Measurements from ENCODE around the gene PAK1.
A peak's percentile ranks its signal among the peaks of the same experiment; 100 is the strongest.

PAK1 gene

GRCh38 chr11:77347948-77348347 is 125.9 kb downstream of the PAK1 start:
- no peak for DNase-seq
- no peaks in the 10 kb centered on the region for H3K9me3 Mint-ChIP-seq
- no peak for ATAC-seq
- H3K27ac Mint-ChIP-seq: no peak overlapping the region
- H3K4me3 Mint-ChIP-seq: no peak overlapping the region
- no peaks in the 10 kb centered on the region for H3K27me3 Mint-ChIP-seq
- H3K4me1 Mint-ChIP-seq: peaks cover 7% of the 10 kb centered on the region

GRCh38 chr11:77346906-77347603 is 126.8 kb downstream of the PAK1 start:
- Mint-ChIP-seq H3K27ac (no peak overlapping the region), H3K4me3 (no peak overlapping the region), H3K9me3 (no peaks in the 10 kb centered on the region), H3K4me1 (peaks cover 4% of the 10 kb centered on the region), H3K27me3 (no peaks in the 10 kb centered on the region)
- DNase-seq (no peak), ATAC-seq (no peak)

GRCh38 chr11:77345621-77346020 is 128.3 kb downstream of the PAK1 start:
- no peak overlapping the region for H3K27ac Mint-ChIP-seq
- no peak overlapping the region for H3K4me3 Mint-ChIP-seq
- no peak for DNase-seq
- H3K27me3 Mint-ChIP-seq: no peaks in the 10 kb centered on the region
- H3K9me3 Mint-ChIP-seq: no peaks in the 10 kb centered on the region
- no peak for ATAC-seq
- no peaks in the 10 kb centered on the region for H3K4me1 Mint-ChIP-seq

DNA sequence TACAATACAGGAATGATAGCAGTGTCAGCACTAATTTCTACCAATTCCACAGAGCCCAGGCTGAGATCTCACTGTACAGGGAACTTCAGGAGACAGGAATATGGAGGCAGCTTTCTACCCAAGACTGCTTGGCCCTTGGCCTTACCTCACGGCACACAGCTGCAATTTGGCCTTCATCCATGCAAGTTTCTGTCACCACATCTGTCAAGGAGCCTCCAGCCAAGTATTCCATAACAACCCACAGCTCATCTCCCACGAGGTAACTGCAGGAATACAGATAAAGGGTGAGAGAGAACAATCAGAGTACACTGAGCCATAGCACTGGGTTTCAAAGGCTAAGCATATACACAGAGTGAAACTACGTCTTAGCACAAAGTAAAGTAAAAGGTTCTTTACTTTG is 133.4 kb downstream of the PAK1 start:
- DNase-seq: no peak
- Mint-ChIP-seq H3K4me3 (no peak overlapping the region), H3K27me3 (no peaks in the 10 kb centered on the region), H3K4me1 (no peaks in the 10 kb centered on the region), H3K27ac (no peak overlapping the region), H3K9me3 (no peaks in the 10 kb centered on the region)
- no peak for ATAC-seq

GRCh38 chr11:77332259-77332658 is 141.6 kb downstream of the PAK1 start:
- Mint-ChIP-seq H3K4me3 (no peak overlapping the region), H3K4me1 (no peaks in the 10 kb centered on the region), H3K27me3 (no peaks in the 10 kb centered on the region), H3K9me3 (no peaks in the 10 kb centered on the region), H3K27ac (no peak overlapping the region)
- peak; percentile 42 for ATAC-seq
- no peak for DNase-seq

DNA sequence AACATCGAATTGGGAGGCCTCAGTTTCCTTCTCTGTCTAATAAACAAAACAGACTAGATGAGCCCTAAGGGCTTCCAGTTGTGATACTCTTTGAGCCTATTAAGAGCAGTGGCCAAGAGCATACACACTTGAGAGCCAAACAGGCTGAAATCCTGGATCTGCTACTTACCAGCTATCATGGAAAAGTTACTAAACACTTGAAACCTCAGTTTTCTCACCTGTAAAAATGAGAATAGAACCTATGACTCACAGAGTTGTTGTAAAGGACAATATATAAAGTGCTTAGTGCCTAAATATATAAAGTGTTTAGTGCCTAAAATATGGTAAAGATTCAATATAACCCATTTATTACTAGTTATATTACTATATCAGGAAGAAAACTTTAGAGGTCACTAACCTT is 148.7 kb downstream of the PAK1 start:
- no peak overlapping the region for H3K27ac Mint-ChIP-seq
- no peak for DNase-seq
- peak; percentile 39 for ATAC-seq
- peaks cover 0 to 7% of the 10 kb centered on the region in 2 donors for H3K9me3 Mint-ChIP-seq
- no peak overlapping the region for H3K4me3 Mint-ChIP-seq
- H3K4me1 Mint-ChIP-seq: peaks cover 9% of the 10 kb centered on the region
- H3K27me3 Mint-ChIP-seq: no peaks in the 10 kb centered on the region

DNA sequence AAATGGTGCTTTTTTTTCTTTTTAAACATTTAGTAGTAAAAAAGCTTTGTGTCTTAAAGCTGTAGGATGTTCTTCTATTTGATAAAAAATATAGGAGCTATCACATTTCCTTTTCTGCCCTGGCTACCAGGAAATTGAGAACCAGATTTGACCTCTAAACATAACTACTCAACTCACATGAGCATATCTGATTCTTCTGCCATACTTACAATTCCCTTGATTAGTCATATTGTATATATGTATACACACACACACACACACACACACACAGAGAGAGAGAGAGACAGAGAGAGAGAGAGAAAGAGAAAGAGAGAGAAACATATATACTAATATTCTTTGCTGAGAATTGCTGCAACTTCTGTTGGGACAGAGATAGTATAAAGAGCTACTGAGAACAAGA is 149.4 kb downstream of the PAK1 start:
- no peak for DNase-seq
- Mint-ChIP-seq H3K9me3 (peaks cover 0 to 7% of the 10 kb centered on the region in 2 donors), H3K27ac (no peak overlapping the region)

DNA sequence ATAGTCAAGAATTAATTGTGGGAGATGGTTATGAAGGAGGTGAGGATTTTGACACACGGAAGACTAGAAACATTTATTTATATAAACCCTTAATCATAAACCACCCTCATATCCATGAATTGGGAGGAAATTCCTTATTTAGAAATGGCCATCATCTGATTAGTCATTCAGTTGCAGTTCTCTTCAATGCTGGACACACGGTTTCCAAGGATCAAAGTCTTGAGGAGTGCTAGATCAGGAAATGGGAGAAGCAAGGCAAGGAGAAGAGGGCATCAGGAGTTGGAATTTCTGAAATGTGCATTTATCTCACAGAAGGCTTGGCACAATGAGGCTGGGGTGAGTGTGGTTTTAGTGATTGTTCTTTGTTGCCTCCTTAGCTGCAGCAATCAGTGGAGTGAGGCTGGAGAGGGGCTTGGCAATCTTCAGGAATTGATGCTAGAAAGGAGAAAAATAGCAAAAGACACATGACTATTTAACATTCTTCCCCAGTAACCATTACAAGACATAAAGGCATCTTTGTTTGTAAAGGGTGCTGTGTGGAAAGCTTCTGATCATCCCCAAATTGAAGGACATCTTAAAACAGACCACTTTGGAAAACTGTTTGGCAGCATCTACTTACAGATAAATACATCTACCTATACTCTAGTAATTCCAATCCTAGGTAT is 150.8 kb downstream of the PAK1 start:
- no peak for ATAC-seq
- peaks cover 0 to 7% of the 10 kb centered on the region in 2 donors for H3K9me3 Mint-ChIP-seq

More for the DNA sequence above, 149.4 kb downstream of the PAK1 start:
- peaks cover 9% of the 10 kb centered on the region for H3K4me1 Mint-ChIP-seq
- H3K4me3 Mint-ChIP-seq: no peak overlapping the region
- ATAC-seq: no peak
- no peaks in the 10 kb centered on the region for H3K27me3 Mint-ChIP-seq

DNA sequence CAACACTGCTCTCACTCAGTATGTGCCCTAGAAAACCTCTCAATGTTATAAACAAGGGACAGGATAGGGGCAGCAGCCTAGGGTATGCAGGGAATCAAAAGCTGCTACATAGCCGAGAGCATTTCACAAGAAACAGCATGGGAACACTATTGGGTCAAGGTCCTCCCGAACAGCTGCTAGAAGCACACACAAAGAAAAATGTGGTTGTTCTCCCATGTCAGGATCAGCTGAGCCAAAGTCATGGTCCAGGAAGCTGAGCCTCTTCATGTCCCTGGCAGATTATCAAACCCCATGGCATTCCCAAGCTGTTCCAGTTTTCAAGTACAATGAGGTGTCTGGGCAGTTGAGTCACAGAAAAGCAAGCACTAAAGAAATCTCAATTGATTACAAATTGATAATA is 151.4 kb downstream of the PAK1 start:
- DNase-seq: no peak
- no peak overlapping the region for H3K4me3 Mint-ChIP-seq
- H3K9me3 Mint-ChIP-seq: peaks cover 0 to 7% of the 10 kb centered on the region in 2 donors
- ATAC-seq: no peak
- no peak overlapping the region for H3K27ac Mint-ChIP-seq
- peaks cover 9% of the 10 kb centered on the region for H3K4me1 Mint-ChIP-seq
- H3K27me3 Mint-ChIP-seq: no peaks in the 10 kb centered on the region

More for the DNA sequence above, 150.8 kb downstream of the PAK1 start:
- H3K27ac Mint-ChIP-seq: peak overlapping the region in 1 of 2 donors; percentile 49
- peaks cover 9% of the 10 kb centered on the region for H3K4me1 Mint-ChIP-seq
- H3K27me3 Mint-ChIP-seq: no peaks in the 10 kb centered on the region
- no peak for DNase-seq
- H3K4me3 Mint-ChIP-seq: no peak overlapping the region

DNA sequence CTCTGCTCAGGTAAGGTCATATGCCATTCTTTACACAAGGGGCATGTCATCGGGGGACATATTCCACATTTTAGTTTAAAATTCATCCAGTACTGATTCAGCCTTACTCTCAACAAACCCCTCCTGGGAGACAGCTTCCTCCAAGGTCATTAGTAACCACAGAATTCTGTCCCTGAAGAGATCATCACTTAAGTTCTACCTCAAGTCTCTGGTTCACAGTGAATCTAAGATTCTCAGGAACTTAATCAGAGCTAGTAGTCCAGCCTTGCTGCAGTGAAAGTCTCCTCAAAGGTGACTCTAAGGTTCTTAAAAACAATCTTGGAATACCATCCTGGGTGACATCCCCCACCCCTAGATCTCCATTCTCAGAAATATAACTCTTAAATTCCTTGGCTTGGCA is 153.5 kb downstream of the PAK1 start:
- no peaks in the 10 kb centered on the region for H3K9me3 Mint-ChIP-seq
- no peak for DNase-seq
- ATAC-seq: no peak
- H3K27ac Mint-ChIP-seq: no peak overlapping the region
- H3K4me1 Mint-ChIP-seq: peaks cover 9% of the 10 kb centered on the region
- peaks cover 9% of the 10 kb centered on the region for H3K27me3 Mint-ChIP-seq
- H3K4me3 Mint-ChIP-seq: no peak overlapping the region

- Mint-ChIP-seq H3K27me3 (peaks cover 9% of the 10 kb centered on the region), H3K4me1 (no peaks in the 10 kb centered on the region), H3K27ac (no peak overlapping the region), H3K9me3 (no peaks in the 10 kb centered on the region), H3K4me3 (no peak overlapping the region)
- DNase-seq (no peak), ATAC-seq (no peak)
Observed at GRCh38 chr11:77318600-77318999, 155.3 kb downstream of the PAK1 start.

DNA sequence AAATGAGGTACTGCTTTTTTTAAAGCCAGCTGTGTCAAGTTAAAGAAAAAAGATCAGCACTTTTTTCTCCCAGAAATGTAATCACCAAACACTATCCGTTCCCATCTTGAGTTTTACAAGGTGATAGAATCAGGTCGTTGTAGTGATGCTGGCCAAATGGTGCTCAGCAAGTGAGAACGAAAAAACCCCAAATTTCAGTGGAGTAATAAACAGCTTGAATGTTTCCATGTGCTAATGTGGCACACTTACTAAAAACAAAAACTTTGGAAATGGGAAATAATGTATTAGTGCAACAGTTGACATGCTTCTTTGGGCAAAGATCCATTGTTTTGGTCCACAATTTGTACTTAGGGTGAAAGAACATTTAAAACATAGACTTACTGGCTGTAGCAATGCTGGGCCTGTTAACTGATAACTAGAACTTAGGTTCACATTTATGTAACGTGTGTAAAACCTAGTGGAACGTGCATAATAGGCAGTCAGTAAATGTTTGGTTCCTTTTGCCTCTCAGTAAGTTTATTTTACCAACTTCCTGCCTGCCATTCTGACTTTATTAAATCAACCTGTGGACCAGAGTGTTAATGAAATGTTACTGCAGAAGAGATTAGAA is 157.1 kb downstream of the PAK1 start:
- Mint-ChIP-seq H3K4me3 (no peak overlapping the region), H3K4me1 (no peaks in the 10 kb centered on the region), H3K27ac (no peak overlapping the region), H3K27me3 (peaks cover 9% of the 10 kb centered on the region), H3K9me3 (no peaks in the 10 kb centered on the region)
- DNase-seq: no peak
- no peak for ATAC-seq

- Mint-ChIP-seq H3K27ac (no peak overlapping the region), H3K4me1 (peaks cover 6% of the 10 kb centered on the region), H3K27me3 (peaks cover 9% of the 10 kb centered on the region), H3K9me3 (peaks cover 0 to 4% of the 10 kb centered on the region in 2 donors), H3K4me3 (no peak overlapping the region)
- DNase-seq: no peak
- no peak for ATAC-seq
Observed at GRCh38 chr11:77312107-77312506, 161.8 kb downstream of the PAK1 start.

- no peak overlapping the region for H3K4me3 Mint-ChIP-seq
- peaks cover 9% of the 10 kb centered on the region for H3K27me3 Mint-ChIP-seq
- no peak for DNase-seq
- no peak overlapping the region for H3K27ac Mint-ChIP-seq
- H3K9me3 Mint-ChIP-seq: peaks cover 0 to 4% of the 10 kb centered on the region in 2 donors
- no peak for ATAC-seq
- H3K4me1 Mint-ChIP-seq: peaks cover 6% of the 10 kb centered on the region
Observed at GRCh38 chr11:77311701-77312100, 162.2 kb downstream of the PAK1 start.

DNA sequence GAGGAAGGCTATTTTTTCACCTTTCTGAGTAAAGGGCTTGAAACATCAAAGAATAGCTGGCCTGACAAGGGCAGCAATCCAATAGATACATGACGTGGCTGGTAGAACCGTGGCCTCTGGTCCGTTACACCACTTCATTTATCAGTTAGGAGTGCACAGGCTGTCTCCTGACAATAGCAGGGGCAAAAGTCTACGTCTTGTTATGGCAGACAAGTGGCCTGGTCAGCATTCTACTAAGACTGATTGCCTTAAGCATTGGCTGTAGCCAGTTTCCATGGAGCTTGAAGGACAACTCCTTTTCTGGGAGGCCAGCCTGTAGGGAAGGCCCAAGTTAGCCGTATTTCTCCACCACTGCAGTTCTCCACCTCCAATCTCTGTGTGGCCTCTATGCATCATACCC is 163.2 kb downstream of the PAK1 start:
- Mint-ChIP-seq H3K27ac (no peak overlapping the region), H3K4me3 (no peak overlapping the region), H3K9me3 (peaks cover 0 to 4% of the 10 kb centered on the region in 2 donors), H3K4me1 (peaks cover 6% of the 10 kb centered on the region), H3K27me3 (no peaks in the 10 kb centered on the region)
- DNase-seq: no peak
- ATAC-seq: no peak

DNA sequence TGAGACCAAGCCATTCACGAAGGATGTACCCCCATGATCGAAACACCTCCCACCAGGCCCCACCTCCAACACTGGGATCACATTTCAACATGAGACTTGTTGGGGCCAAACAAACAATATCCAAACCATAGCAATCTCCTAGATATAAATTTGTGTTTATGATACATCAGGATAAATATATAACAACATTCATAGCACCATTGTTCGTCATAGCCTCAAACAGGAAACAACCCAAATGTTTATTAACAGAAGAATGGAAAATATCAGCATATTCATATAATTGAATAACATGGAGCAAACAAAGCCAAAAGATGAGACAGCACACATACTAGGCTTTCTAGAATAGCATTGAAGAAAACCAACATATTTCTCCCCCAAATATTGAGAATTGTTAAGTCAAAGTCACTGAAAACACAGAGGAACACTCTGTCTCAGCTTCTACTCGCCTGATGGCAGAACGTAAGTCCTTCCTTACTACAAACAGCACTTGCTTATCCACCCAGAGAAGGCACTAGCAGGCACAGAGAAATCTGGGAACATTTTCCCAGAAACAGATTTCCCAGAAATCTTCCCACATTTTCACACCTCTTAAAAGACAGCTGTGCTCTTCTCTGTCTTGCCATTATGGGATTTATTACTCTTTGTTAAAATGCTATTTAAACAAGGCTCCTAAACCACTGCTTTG is 164.4 kb downstream of the PAK1 start:
- Mint-ChIP-seq H3K27ac (no peak overlapping the region), H3K4me1 (peaks cover 6% of the 10 kb centered on the region), H3K9me3 (peaks cover 0 to 4% of the 10 kb centered on the region in 2 donors), H3K4me3 (no peak overlapping the region), H3K27me3 (no peaks in the 10 kb centered on the region)
- DNase-seq (no peak), ATAC-seq (no peak)
